Endodermal cell (in vitro differentiated cells): ENCODE data around the gene SPINT1. TPM values are rescaled to one million over a fixed set of nuclear protein-coding genes. Genes with fewer than 3 reads are reported as not detected.

Experiments used
- DNase-seq: peaks from one replicate; pipeline ENCODE4 v3.0.0-alpha.2; 2017
- H3K27ac ChIP-seq: 2 replicates; pipeline ENCODE4 v1.5.1; 2013; ENCODE audit warnings: mild to moderate bottlenecking, low read depth, low read length, moderate library complexity
- H3K27me3 ChIP-seq: 2 replicates; pipeline ENCODE4 v1.6.1; 2013; ENCODE audit warnings: mild to moderate bottlenecking, low read length, moderate library complexity; ENCODE audit not compliant: insufficient read depth, control insufficient read depth, poor library complexity, severe bottlenecking
- H3K36me3 ChIP-seq: 2 replicates; pipeline ENCODE4 v1.7.0; 2013; ENCODE audit warnings: mild to moderate bottlenecking, low read length, moderate library complexity; ENCODE audit not compliant: control insufficient read depth, insufficient read depth
- H3K4me1 ChIP-seq: one replicate; pipeline ENCODE4 v1.7.0; 2013; ENCODE audit warnings: low read length; ENCODE audit not compliant: control insufficient read depth, insufficient read depth
- H3K4me3 ChIP-seq: 2 replicates; pipeline ENCODE4 v1.5.1; 2013; ENCODE audit warnings: mild to moderate bottlenecking, low read length, moderate library complexity
- H3K9ac ChIP-seq: 2 replicates; pipeline ENCODE4 v1.6.1; 2013; ENCODE audit warnings: mild to moderate bottlenecking, low read length, moderate library complexity; ENCODE audit not compliant: poor library complexity, severe bottlenecking; ENCODE audit errors: extremely low read depth
- H3K9me3 ChIP-seq: 2 replicates; pipeline ENCODE4 v1.6.1; 2013; ENCODE audit warnings: mild to moderate bottlenecking, low read length, moderate library complexity; ENCODE audit not compliant: control insufficient read depth
- H3K27ac Mint-ChIP-seq: 2 replicates; pipeline ENCODE4 v1.8.0; 2020; ENCODE audit warnings: mixed read lengths
- H3K27me3 Mint-ChIP-seq: 2 replicates; pipeline ENCODE4 v1.8.0; 2021; ENCODE audit warnings: mild to moderate bottlenecking, mixed read lengths; ENCODE audit not compliant: insufficient read depth
- H3K36me3 Mint-ChIP-seq: 2 replicates; pipeline ENCODE4 v1.8.0; 2020; ENCODE audit warnings: low read depth, mixed read lengths
- H3K4me1 Mint-ChIP-seq: 2 replicates; pipeline ENCODE4 v1.8.0; 2020; ENCODE audit warnings: mixed read lengths
- H3K4me3 Mint-ChIP-seq: 2 replicates; pipeline ENCODE4 v1.8.0; 2020; ENCODE audit warnings: mild to moderate bottlenecking, moderate library complexity, mixed read lengths
- H3K9me3 Mint-ChIP-seq: 2 replicates; pipeline ENCODE4 v1.8.0; 2020; ENCODE audit warnings: mild to moderate bottlenecking, mixed read lengths
- WGBS, 2 experiments: methylation state at CpG; one replicate each; pipeline versions ENCODE4 v1.1.5 to v1.1.7; 2013; ENCODE audit warnings: missing lambda C conversion rate in 2 of 2, mixed read lengths in 1 of 2; ENCODE audit not compliant: insufficient coverage in 1 of 2, insufficient read length in 1 of 2; 5-methylcytosine and 5-hydroxymethylcytosine counted together
- total RNA-seq, 2 donors: library from RNA; stranded (reverse); fragmentation: NEBNext Ultra II Directional in 1 of 2; extraction: Animal tissue kit (Norgen Biotek cat#: 25700) in 1 of 2; gene quantifications; 2 replicates in 1 of 2; 3 replicates in 1 of 2; pipeline ENCODE4 v1.2.1, GENCODE V29; 2021
- TF ChIP-seq, protein P1 (sequence below): fragments of 200-600 bp; sonication (generic); conservative IDR thresholded peaks from 2 replicates; pipeline ENCODE4 v1.5.0; 2021; ENCODE audit warnings: antibody characterized with exemption, mild to moderate bottlenecking

Gene SPINT1
- total RNA-seq, 2 donors from 2014 or later: 129 to 141 TPM

- H3K4me3 ChIP-seq: peak overlapping the region; percentile 80
- WGBS, 2 experiments: 9 to 11% methylated on average over 16 to 28 of the region's 28 CpGs
- peaks cover 32% of the 10 kb centered on the region for H3K27me3 ChIP-seq
- Mint-ChIP-seq H3K4me3 (peak overlapping the region; percentile 93), H3K9me3 (no peaks in the 10 kb centered on the region), H3K27me3 (no peaks in the 10 kb centered on the region), H3K4me1 (peaks cover 31% of the 10 kb centered on the region), H3K27ac (peak overlapping the region; percentile 95), H3K36me3 (peaks cover 31% of the 10 kb centered on the region)
- H3K36me3 ChIP-seq: peaks cover 7% of the 10 kb centered on the region
- H3K4me1 ChIP-seq: peaks cover 5% of the 10 kb centered on the region
- peak overlapping the region; percentile 66 for H3K9ac ChIP-seq
- H3K27ac ChIP-seq: no peak overlapping the region
- TF ChIP-seq, protein P1, sequence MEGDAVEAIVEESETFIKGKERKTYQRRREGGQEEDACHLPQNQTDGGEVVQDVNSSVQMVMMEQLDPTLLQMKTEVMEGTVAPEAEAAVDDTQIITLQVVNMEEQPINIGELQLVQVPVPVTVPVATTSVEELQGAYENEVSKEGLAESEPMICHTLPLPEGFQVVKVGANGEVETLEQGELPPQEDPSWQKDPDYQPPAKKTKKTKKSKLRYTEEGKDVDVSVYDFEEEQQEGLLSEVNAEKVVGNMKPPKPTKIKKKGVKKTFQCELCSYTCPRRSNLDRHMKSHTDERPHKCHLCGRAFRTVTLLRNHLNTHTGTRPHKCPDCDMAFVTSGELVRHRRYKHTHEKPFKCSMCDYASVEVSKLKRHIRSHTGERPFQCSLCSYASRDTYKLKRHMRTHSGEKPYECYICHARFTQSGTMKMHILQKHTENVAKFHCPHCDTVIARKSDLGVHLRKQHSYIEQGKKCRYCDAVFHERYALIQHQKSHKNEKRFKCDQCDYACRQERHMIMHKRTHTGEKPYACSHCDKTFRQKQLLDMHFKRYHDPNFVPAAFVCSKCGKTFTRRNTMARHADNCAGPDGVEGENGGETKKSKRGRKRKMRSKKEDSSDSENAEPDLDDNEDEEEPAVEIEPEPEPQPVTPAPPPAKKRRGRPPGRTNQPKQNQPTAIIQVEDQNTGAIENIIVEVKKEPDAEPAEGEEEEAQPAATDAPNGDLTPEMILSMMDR: peak; percentile 22
- H3K9me3 ChIP-seq: no peaks in the 10 kb centered on the region
- peak; percentile 81 for DNase-seq
These were observed 815 bp downstream of the SPINT1 start for GRCh38 chr15:40844696-40845030.

DNA sequence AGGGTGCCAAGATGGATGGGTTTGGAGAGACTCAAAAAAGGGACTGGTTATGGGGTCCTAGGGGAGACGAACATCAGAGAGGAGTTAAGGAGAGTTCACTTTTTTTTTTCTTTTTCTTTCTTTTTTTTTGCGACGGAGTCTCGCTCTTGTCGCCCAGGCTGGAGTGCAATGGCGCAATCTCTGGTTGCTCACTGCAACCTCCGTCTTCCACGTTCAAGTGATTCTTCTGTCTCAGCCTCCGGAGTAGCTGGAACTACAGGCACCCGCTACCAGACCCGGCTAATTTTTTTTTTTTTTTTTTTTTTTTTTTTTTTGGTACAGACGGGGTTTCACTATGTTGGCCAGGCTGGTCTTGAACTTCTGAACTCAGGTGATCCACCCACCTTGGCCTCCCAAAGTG is 1.2 kb downstream of the SPINT1 start:
- WGBS, 2 experiments: 68 to 79% methylated on average over 8 to 12 of the region's 12 CpGs
- H3K27me3 Mint-ChIP-seq: no peaks in the 10 kb centered on the region

GRCh38 chr15:40845511-40846284 is 1.9 kb downstream of the SPINT1 start:
- H3K9me3 ChIP-seq: no peaks in the 10 kb centered on the region
- peaks cover 7% of the 10 kb centered on the region for H3K36me3 ChIP-seq
- peaks cover 31% of the 10 kb centered on the region for H3K4me1 Mint-ChIP-seq
- H3K4me3 ChIP-seq: peak overlapping the region; percentile 80
- H3K27ac ChIP-seq: no peak overlapping the region
- DNase-seq: peak; percentile 80
- H3K9me3 Mint-ChIP-seq: no peaks in the 10 kb centered on the region
- H3K36me3 Mint-ChIP-seq: peaks cover 35% of the 10 kb centered on the region
- no peaks in the 10 kb centered on the region for H3K27me3 Mint-ChIP-seq
- H3K4me1 ChIP-seq: peaks cover 5% of the 10 kb centered on the region
- H3K27ac Mint-ChIP-seq: peak overlapping the region; percentile 92
- TF ChIP-seq, protein P1: no peak
- H3K9ac ChIP-seq: peak overlapping the region; percentile 11
- peak overlapping the region; percentile 93 for H3K4me3 Mint-ChIP-seq
- H3K27me3 ChIP-seq: peaks cover 32% of the 10 kb centered on the region
- WGBS, 2 experiments: 79% methylated on average over 6 to 8 of the region's 8 CpGs

More for the DNA sequence above, 1.2 kb downstream of the SPINT1 start:
- Histone ChIP-seq H3K36me3 (peaks cover 7% of the 10 kb centered on the region), H3K9ac (peak overlapping the region; percentile 66), H3K27me3 (peaks cover 32% of the 10 kb centered on the region), H3K27ac (no peak overlapping the region), H3K4me3 (peak overlapping the region; percentile 80), H3K9me3 (no peaks in the 10 kb centered on the region), H3K4me1 (peaks cover 5% of the 10 kb centered on the region)
- TF ChIP-seq, protein P1: no peak
- H3K27ac Mint-ChIP-seq: peak overlapping the region; percentile 95
- no peak for DNase-seq
- H3K4me1 Mint-ChIP-seq: peaks cover 31% of the 10 kb centered on the region
- H3K9me3 Mint-ChIP-seq: no peaks in the 10 kb centered on the region
- H3K4me3 Mint-ChIP-seq: peak overlapping the region; percentile 93
- H3K36me3 Mint-ChIP-seq: peaks cover 32% of the 10 kb centered on the region
